ENCODE results near the gene PTPN4.

- TF ChIP-seq CTCF (IDR thresholded peaks at IDR 0.05; ENCODE audit: low read depth, low read length) (no peak), EZH2phosphoT487 (IDR thresholded peaks at IDR 0.05; ENCODE audit: low read depth) (no peak)
These were observed 174.6 kb downstream of the PTPN4 start for GRCh38 chr2:119934319-119934718.

All from OCI-LY3 (cell line).